Activated T-helper 17 cell treated with anti-CD3 and anti-CD28 coated beads, Interleukin-2, amount 50 U/mL, for 72 hours (primary cell): ENCODE results near the gene ANXA2. TPM values are rescaled to one million over a fixed set of nuclear protein-coding genes. Genes with fewer than 3 reads are reported as not detected.

Source experiments
- ATAC-seq: fragments of 150-1000 bp; cut with Tn5 transposase; replicated peaks from 2 replicates; pipeline ENCODE4 v1.10.0; 2021; ENCODE audit warnings: mild to moderate bottlenecking, moderate library complexity
- H3K27ac Mint-ChIP-seq: one replicate; pipeline ENCODE4 v1.8.0; 2022; ENCODE audit warnings: mixed read lengths
- H3K27me3 Mint-ChIP-seq: one replicate; pipeline ENCODE4 v1.8.0; 2022; ENCODE audit warnings: mixed read lengths
- H3K36me3 Mint-ChIP-seq: one replicate; pipeline ENCODE4 v1.8.0; 2022; ENCODE audit warnings: low read depth, mild to moderate bottlenecking, mixed read lengths
- H3K4me1 Mint-ChIP-seq: one replicate; pipeline ENCODE4 v1.8.0; 2022; ENCODE audit warnings: mixed read lengths
- H3K4me3 Mint-ChIP-seq: one replicate; pipeline ENCODE4 v1.8.0; 2022; ENCODE audit warnings: mild to moderate bottlenecking, mixed read lengths
- H3K9me3 Mint-ChIP-seq: one replicate; pipeline ENCODE4 v1.8.0; 2022; ENCODE audit warnings: mixed read lengths
- total RNA-seq, 2 donors: library from RNA; stranded (reverse); gene quantifications; one replicate each; pipeline ENCODE4 v1.2.3, GENCODE V29; 2022

ANXA2 gene
- total RNA-seq: 100 to 1,000 TPM; 120 to 420 TPM

GRCh38 chr15:60397772-60398445, at the start of gene ANXA2:
Gene ANXA2 (minus strand): TSS chr15:60397986. CDS start chr15:60386075, 11,911 bp downstream.
- Mint-ChIP-seq H3K27ac (peak within 1 kb of the TSS; percentile 79), H3K4me1 (peaks cover 30% of the 10 kb centered on the region), H3K27me3 (no peaks in the 10 kb centered on the region), H3K9me3 (no peaks in the 10 kb centered on the region), H3K4me3 (peak within 1 kb of the TSS; percentile 79), H3K36me3 (peaks cover 43% of the 10 kb centered on the region)
- peak; percentile 73 for ATAC-seq

- Mint-ChIP-seq H3K36me3 (peaks cover 71% of the 10 kb centered on the region), H3K4me3 (no peak overlapping the region), H3K27ac (no peak overlapping the region), H3K4me1 (peaks cover 3% of the 10 kb centered on the region), H3K27me3 (no peaks in the 10 kb centered on the region), H3K9me3 (no peaks in the 10 kb centered on the region)
- no peak for ATAC-seq
Observed at GRCh38 chr15:60444289-60444912, 46.6 kb upstream of the ANXA2 start.

DNA sequence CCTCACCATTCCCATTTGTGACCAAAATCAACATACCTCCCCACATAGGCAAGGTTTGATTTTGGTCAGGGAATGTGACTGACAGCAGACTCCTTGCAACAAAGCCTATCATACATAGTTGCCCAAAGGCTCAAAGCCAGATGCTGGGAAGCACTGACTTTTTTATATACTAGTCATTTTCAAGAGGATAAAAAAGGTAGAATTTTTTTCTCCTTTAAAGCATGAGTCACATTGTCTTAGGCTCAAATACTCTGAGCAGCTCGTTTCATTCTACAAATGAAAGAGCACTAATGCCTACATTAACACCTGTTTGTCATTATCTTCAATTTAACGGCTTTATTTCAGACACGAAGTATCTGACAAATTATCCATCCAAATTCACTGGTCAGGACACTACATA, 45.0 kb upstream of the ANXA2 start:
- no peak overlapping the region for H3K27ac Mint-ChIP-seq
- H3K36me3 Mint-ChIP-seq: peaks cover 71% of the 10 kb centered on the region
- peaks cover 3% of the 10 kb centered on the region for H3K4me1 Mint-ChIP-seq
- H3K9me3 Mint-ChIP-seq: no peaks in the 10 kb centered on the region
- ATAC-seq: no peak
- no peak overlapping the region for H3K4me3 Mint-ChIP-seq
- H3K27me3 Mint-ChIP-seq: no peaks in the 10 kb centered on the region

DNA sequence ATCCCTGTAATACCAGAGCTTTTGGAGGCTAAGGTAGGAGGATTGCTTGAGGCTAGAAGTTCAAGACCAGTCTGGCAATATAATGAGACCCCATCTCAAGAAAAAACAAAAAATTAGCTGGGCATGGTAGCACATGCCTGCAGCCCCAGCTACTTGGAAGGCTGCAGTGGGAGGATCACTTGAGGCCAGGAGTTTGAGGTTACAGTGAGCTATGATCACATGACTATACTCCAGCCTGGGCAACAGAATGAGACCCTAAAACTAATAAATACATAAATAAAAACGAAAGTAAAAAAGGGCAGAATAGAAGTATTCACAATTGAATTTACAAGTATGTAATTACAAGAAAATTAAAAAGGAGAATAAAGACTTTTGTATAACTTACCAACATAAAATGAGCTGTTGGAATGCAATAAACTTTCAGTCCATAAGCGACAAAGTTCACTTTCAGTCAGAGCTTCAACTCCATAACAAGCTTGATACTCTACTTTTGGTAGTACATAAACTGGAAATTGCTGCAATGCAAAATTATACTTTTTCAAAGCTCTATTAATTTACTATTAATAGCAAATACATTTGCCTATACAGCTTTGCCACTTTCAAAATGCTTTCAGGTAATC, 44.4 kb upstream of the ANXA2 start:
- Mint-ChIP-seq H3K27me3 (no peaks in the 10 kb centered on the region), H3K9me3 (no peaks in the 10 kb centered on the region), H3K4me3 (no peak overlapping the region), H3K4me1 (peaks cover 3% of the 10 kb centered on the region), H3K36me3 (peaks cover 67% of the 10 kb centered on the region), H3K27ac (no peak overlapping the region)
- ATAC-seq: no peak

DNA sequence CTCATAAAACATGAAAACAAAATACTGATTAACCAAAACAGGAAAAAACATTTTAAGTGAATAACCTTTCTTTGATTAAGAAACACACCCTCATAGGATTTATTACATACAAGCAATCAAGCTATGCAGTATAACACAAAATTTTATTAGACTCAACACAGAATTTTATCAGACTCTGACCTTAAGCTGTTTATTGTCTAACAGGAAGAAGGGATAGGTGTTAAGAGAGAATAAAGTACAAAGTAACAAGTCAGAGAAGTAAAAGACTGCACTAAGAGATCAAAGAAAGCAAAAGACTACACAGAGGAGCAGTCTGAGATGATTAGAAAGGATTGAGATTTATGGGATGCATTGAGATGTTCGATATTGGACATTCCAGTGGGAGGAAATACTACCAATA, 43.5 kb upstream of the ANXA2 start:
- peaks cover 58% of the 10 kb centered on the region for H3K36me3 Mint-ChIP-seq
- H3K9me3 Mint-ChIP-seq: no peaks in the 10 kb centered on the region
- H3K27ac Mint-ChIP-seq: peak overlapping the region; percentile 7
- no peak overlapping the region for H3K4me3 Mint-ChIP-seq
- no peaks in the 10 kb centered on the region for H3K27me3 Mint-ChIP-seq
- peaks cover 3% of the 10 kb centered on the region for H3K4me1 Mint-ChIP-seq
- ATAC-seq: no peak

DNA sequence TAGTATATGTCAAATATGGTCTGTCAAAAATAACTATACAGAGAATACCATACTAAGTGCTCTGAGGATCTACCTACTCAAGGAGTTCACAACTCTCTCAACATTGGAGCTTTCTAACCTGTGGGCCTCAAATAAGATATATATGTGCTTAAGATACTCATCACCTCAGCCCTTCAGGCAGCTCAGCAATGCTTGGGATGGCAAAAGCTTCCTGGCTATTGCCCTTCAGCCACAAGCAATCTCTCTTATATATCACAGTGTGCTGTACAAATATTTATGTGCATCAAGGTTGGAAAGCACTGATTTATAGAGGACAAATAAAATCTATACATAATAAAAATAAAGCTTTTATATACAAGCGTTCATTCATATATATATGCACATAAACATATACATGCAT, 40.9 kb upstream of the ANXA2 start:
- no peaks in the 10 kb centered on the region for H3K27me3 Mint-ChIP-seq
- H3K36me3 Mint-ChIP-seq: peaks cover 68% of the 10 kb centered on the region
- no peak for ATAC-seq
- no peak overlapping the region for H3K4me3 Mint-ChIP-seq
- H3K4me1 Mint-ChIP-seq: peaks cover 3% of the 10 kb centered on the region
- no peak overlapping the region for H3K27ac Mint-ChIP-seq
- no peaks in the 10 kb centered on the region for H3K9me3 Mint-ChIP-seq

DNA sequence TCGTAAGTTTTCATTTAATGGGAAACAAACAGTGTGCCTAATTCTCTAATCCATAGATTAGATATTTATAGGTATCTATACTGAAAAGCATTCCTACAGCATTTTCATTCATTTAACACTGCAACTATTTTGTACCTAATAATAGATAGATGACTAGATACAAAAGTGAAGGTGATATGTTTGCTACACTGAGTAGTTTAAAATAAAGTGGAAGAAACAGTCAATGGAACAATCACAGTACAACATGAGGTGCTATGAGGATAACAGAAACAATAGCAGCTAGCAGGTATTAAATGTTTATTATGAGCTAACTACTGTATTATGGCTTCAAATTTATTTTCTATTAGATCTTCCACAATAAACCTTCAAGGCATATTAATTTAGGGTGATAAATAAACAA, 31.1 kb upstream of the ANXA2 start:
- peaks cover 56% of the 10 kb centered on the region for H3K36me3 Mint-ChIP-seq
- H3K9me3 Mint-ChIP-seq: no peaks in the 10 kb centered on the region
- no peak for ATAC-seq
- H3K4me1 Mint-ChIP-seq: peaks cover 3% of the 10 kb centered on the region
- no peaks in the 10 kb centered on the region for H3K27me3 Mint-ChIP-seq
- H3K4me3 Mint-ChIP-seq: no peak overlapping the region
- H3K27ac Mint-ChIP-seq: no peak overlapping the region

DNA sequence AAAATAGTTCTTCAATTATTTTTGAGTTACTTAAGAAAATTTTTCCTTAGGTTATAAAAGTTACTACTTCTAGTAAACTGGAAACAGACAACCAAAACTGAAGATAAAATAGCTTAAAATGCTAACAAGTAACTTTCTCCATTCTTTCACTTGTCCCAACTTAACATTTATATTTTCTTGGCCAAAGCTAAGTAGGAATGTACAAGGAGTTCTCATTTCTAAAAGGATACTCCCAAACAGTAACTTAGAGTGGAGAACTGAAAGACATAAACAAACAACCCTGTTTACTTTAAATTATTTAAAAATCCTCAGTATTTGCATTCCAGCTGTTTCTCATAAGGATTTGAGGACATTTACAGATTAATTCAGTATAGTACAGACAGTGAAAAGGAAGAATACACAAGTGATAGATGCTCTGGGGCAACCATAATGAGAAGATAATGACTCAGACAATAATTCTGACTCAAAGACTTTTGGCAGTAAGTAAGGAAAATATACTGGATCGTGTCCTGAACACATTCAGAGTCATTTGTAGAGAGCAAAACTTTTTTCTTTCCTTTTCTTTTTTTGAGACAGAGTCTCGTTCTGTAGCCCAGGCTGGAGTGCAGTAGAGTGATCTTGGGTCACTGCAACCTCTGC, 29.2 kb upstream of the ANXA2 start:
- Mint-ChIP-seq H3K36me3 (peaks cover 62% of the 10 kb centered on the region), H3K4me3 (no peak overlapping the region), H3K27ac (no peak overlapping the region), H3K9me3 (no peaks in the 10 kb centered on the region), H3K27me3 (no peaks in the 10 kb centered on the region), H3K4me1 (peaks cover 6% of the 10 kb centered on the region)
- no peak for ATAC-seq

DNA sequence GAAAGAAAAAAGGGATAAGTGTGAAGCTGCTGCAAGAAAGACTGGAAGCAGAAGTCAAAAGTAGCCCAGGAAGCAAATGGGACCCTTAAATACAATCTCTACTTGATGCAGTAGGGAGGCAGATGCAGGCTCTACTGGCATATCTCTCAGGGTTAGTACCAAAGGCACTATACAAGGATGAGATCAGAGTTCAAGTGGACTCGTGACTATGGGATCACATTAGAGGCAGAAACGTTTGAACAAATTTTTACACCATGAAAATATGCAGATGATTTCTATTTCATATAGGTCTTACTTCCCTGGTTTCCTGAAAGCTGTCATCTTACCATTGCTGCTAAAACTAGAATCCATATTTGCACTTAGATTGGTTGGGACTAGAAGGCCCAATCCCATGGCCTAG, 27.7 kb upstream of the ANXA2 start:
- H3K27ac Mint-ChIP-seq: no peak overlapping the region
- H3K27me3 Mint-ChIP-seq: no peaks in the 10 kb centered on the region
- H3K4me3 Mint-ChIP-seq: no peak overlapping the region
- H3K36me3 Mint-ChIP-seq: peaks cover 52% of the 10 kb centered on the region
- no peaks in the 10 kb centered on the region for H3K9me3 Mint-ChIP-seq
- H3K4me1 Mint-ChIP-seq: peaks cover 6% of the 10 kb centered on the region
- no peak for ATAC-seq

DNA sequence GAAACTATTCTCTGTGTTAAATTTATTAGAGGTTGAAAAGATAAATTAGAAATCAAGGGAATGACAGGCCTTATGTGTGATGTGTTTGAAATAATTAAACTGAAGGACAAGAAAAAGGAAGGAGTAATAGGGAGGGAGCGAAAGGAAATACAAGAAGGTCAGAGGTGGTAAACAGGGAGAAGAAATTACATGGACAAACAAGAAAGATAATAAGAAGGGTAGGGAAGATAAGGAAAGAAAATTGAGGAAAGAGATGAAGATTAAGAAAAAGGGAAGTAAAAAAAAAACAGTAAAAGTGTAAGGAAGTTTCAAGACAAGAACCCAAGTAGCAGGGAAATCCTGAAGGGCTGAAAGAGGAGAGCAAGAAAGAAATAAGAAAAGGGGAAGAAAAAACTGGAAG, 26.2 kb upstream of the ANXA2 start:
- peaks cover 46% of the 10 kb centered on the region for H3K36me3 Mint-ChIP-seq
- H3K4me1 Mint-ChIP-seq: peaks cover 6% of the 10 kb centered on the region
- peak overlapping the region; percentile 79 for H3K27ac Mint-ChIP-seq
- no peak for ATAC-seq
- H3K27me3 Mint-ChIP-seq: no peaks in the 10 kb centered on the region
- H3K4me3 Mint-ChIP-seq: no peak overlapping the region
- H3K9me3 Mint-ChIP-seq: no peaks in the 10 kb centered on the region

GRCh38 chr15:60423537-60423936, 25.8 kb upstream of the ANXA2 start:
- no peaks in the 10 kb centered on the region for H3K27me3 Mint-ChIP-seq
- H3K4me1 Mint-ChIP-seq: peaks cover 6% of the 10 kb centered on the region
- H3K4me3 Mint-ChIP-seq: no peak overlapping the region
- peaks cover 45% of the 10 kb centered on the region for H3K36me3 Mint-ChIP-seq
- no peaks in the 10 kb centered on the region for H3K9me3 Mint-ChIP-seq
- ATAC-seq: peak; percentile 77
- H3K27ac Mint-ChIP-seq: peak overlapping the region; percentile 79

- no peak overlapping the region for H3K4me3 Mint-ChIP-seq
- peaks cover 31% of the 10 kb centered on the region for H3K36me3 Mint-ChIP-seq
- H3K27ac Mint-ChIP-seq: no peak overlapping the region
- H3K27me3 Mint-ChIP-seq: no peaks in the 10 kb centered on the region
- no peaks in the 10 kb centered on the region for H3K9me3 Mint-ChIP-seq
- no peak for ATAC-seq
- H3K4me1 Mint-ChIP-seq: peaks cover 6% of the 10 kb centered on the region
Observed at GRCh38 chr15:60421544-60421943, 23.8 kb upstream of the ANXA2 start.

DNA sequence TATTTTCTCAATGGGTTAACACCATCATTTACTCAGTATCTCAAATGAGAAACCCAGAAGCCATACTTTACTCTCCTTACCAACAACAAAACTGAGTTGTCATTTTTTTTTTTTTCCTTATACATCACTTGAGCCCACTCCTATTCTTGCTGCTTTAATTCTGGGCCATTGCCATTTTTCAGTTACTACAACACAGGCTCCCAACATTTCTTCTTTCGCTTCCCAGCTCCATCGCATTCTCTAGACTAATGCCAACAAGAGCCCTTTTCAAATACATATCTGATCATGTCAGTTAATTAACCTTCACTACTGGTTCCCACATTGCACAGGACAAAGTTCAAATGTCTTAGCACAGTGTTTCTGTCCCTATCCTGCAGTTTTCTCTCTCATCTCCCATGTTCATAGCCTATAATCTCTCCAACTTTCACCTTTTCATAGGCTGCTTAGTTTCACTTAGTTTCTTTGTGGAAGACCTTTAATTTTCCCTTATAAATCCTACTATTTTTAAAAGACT, 22.5 kb upstream of the ANXA2 start:
- peaks cover 31% of the 10 kb centered on the region for H3K36me3 Mint-ChIP-seq
- no peak overlapping the region for H3K4me3 Mint-ChIP-seq

GRCh38 chr15:60419753-60420152, 22.0 kb upstream of the ANXA2 start:
- ATAC-seq: no peak
- H3K27ac Mint-ChIP-seq: no peak overlapping the region
- no peak overlapping the region for H3K4me3 Mint-ChIP-seq
- H3K4me1 Mint-ChIP-seq: peaks cover 6% of the 10 kb centered on the region
- no peaks in the 10 kb centered on the region for H3K27me3 Mint-ChIP-seq
- H3K9me3 Mint-ChIP-seq: no peaks in the 10 kb centered on the region
- peaks cover 31% of the 10 kb centered on the region for H3K36me3 Mint-ChIP-seq

More for the DNA sequence above, 22.5 kb upstream of the ANXA2 start:
- peaks cover 6% of the 10 kb centered on the region for H3K4me1 Mint-ChIP-seq
- H3K9me3 Mint-ChIP-seq: no peaks in the 10 kb centered on the region
- no peak for ATAC-seq
- no peaks in the 10 kb centered on the region for H3K27me3 Mint-ChIP-seq
- no peak overlapping the region for H3K27ac Mint-ChIP-seq
